Measurements from ENCODE around the gene SIL1. TPM values are rescaled to one million over a fixed set of nuclear protein-coding genes. Genes with fewer than 3 reads are reported as not detected.

The SIL1 gene
- polyA plus RNA-seq, 3 donors = 51.6 to 53.7 (median 53.2) TPM

DNA sequence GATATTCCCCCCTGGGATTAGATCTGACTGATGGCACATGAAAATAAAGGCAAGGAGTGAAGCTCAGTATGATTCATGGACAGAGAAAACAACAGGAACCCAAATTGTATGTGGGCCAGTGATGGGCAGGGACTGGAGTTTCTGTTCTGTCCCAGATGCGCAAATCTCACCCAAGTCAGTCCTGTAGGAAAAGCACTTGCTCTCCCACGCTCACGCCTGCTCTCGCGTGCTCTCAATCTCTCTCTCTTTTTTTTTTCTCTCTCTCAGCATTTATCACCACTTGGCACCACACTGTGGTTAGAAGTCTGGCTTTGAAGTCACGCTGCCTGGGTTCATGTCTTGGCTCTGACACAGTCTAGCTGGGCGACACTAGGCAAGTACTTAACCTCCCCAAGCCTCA lies 216.6 kb downstream of the SIL1 start:
- DNase-seq (ENCODE audit: extremely low read depth in 1 of 11, low read depth in 9 of 11, low spot score in 4 of 11) = no peak

DNA sequence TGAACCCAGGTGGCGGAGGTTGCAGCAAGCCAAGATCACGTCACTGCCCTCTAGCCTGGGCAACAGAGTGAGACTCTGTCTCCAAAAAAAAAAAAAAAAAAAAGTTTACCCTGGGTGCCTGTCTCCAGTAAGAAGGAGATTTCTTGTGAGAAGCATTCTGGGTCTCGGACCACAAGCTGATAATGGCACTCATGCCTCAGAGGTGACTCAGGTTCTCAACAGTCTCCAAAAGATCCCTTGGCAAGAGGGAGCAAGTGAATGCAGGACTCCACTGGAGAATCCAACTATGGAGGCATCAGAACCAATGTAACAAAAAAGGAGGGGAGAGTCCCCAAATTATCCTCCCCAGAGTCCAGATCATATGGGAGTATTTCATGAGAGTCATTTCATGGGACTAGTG lies 217.0 kb downstream of the SIL1 start:
- no peak for DNase-seq (ENCODE audit: extremely low read depth in 1 of 11, low read depth in 9 of 11, low spot score in 4 of 11)

DNA sequence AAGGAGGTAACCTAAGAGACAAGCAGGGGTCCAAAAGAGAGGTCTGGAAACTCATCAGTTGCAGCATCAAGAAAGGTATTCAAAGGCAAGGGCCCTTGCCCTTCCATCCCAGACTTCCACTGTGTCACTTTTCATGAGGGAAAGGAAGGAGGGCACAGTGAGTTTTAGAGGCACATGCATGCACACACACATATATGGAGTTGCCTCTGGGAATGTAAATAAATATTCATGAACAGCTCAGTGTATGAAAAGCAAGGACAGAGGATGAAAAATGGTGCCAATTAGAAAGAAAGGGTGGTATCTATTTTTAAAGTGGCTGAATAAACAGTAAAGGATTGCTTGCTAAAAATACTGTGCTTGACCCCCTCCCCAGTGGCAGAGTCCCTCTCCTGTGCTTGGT lies 217.7 kb downstream of the SIL1 start:
- DNase-seq (ENCODE audit: extremely low read depth in 1 of 11, low read depth in 9 of 11, low spot score in 4 of 11) = no peak

- DNase-seq (ENCODE audit: extremely low read depth in 1 of 11, low read depth in 9 of 11, low spot score in 4 of 11) = no peak
Measured at GRCh38 chr5:138979684-138980280, 218.4 kb downstream of the SIL1 start.

DNA sequence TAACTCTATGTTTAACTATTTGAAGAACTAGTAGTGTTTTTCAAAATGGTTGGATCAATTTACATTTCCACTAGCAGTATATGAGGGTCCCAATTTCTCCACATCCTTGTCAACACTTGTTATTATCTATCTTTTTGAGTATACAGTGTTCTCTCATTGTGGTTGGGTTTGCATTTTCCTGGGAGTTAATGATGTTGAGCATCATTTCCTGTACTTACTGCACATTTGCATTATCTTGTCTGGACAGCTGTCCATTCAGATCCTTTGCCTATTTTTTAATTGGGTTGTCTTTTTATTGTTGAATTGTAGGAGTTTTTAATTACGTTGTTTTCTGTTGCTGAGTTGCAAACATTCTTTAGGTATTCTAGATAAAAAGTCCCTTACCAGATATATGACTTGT lies 219.6 kb downstream of the SIL1 start:
- DNase-seq (ENCODE audit: extremely low read depth in 1 of 11, low read depth in 9 of 11, low spot score in 4 of 11) = no peak

DNA sequence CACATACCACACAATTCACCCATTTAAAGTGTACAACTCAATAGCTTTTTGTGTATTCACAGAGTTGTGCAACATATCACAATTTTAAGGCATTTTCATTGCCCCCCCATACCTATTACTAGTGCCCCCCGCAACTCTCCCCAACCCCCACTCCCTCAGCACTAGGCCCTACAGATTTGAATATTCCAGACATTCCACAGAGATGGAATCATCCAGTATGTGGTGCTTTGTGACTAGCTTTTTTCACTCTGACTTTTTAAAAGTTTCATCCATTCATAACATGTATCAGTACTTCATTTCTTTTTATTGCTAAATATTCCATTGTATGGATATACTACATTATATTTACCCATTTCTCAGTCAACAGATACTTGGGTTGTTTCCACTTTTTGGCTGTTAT lies 220.1 kb downstream of the SIL1 start:
- DNase-seq (ENCODE audit: extremely low read depth in 1 of 11, low read depth in 9 of 11, low spot score in 4 of 11) = no peak

- DNase-seq (ENCODE audit: extremely low read depth in 1 of 11, low read depth in 9 of 11, low spot score in 4 of 11) = no peak
Measured at GRCh38 chr5:138975098-138975847, 222.9 kb downstream of the SIL1 start.

- DNase-seq (ENCODE audit: extremely low read depth in 1 of 11, low read depth in 9 of 11, low spot score in 4 of 11) = peak in 4 of 11 donors; percentile 64 to 79 (median 68)
Measured at GRCh38 chr5:138974227-138975063, 223.7 kb downstream of the SIL1 start.

DNA sequence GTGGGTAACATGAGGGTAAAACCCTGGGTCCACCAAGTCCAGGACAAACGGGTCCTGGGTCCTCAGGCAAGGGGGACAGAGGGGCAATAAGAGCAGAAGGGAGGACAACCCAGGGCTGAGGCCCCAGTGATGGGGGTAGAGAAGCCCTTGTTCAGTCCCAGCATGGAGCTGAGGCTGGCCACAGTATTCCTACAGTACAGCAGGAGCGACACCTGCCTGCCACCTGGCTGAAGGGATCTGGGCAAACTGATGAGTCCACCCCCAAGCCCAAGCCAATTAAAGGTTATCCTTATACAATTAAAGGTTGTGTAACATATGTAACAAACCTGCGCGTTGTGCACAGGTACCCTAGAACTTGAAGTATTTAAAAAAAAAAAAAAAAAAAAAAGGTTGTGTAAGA lies 225.3 kb downstream of the SIL1 start:
- DNase-seq (ENCODE audit: extremely low read depth in 1 of 11, low read depth in 9 of 11, low spot score in 4 of 11) = no peak

DNA sequence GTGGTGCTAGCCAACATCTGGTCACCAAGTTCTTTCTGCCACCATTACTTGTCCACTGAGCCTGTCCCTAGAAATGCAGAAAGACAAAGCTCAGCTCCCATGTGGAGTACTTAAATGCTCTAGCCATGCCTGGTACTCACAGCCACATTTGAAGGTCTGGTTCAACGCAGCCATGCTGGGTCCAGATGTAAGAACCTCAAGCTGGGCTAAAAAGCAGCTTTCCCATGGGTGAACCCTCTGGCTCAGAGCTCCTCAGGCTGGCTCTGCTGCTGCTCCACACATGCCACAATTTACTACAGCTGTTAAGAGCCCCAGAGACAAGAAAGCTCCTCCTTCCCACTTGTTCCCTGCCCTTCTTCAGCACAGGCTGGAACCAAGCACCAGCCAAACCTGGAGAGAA lies 225.9 kb downstream of the SIL1 start:
- no peak for DNase-seq (ENCODE audit: extremely low read depth in 1 of 11, low read depth in 9 of 11, low spot score in 4 of 11)

GRCh38 chr5:138969323-138970002 lies 228.7 kb downstream of the SIL1 start:
- no peak for DNase-seq (ENCODE audit: extremely low read depth in 1 of 11, low read depth in 9 of 11, low spot score in 4 of 11)

GRCh38 chr5:138968601-138969000 lies 229.6 kb downstream of the SIL1 start:
- no peak for DNase-seq (ENCODE audit: extremely low read depth in 1 of 11, low read depth in 9 of 11, low spot score in 4 of 11)

DNA sequence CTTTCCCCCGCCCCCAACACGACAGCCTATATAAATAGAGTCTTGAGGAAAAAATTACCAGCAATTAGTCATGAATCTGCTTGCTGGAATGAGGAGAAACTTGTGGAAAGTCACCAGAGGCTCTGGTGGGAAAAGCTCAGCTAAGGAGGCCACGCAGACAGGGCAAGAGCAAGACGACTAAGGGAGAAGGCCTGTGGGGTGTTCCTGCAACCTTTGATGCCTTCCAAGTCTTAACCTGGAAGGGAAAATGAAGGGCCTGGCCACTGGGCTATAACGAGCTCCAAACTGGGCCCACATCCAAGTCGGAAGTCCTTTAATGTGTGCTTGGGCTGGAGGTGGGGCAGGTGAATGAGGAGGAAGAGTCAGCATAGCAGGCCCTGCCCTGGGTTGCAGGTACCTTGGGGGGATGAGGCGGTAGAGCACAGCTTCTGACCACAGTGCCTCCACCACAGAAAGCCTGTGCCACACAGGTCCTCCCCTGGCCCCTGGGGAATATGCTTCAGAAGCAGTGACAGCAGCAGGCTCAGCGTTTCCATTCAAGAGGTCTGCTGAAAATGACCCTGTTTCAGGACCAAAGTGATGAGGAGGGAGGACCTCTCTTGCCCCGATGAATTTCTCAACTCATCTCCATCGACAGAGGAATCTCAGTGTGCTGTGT lies 230.2 kb downstream of the SIL1 start:
- DNase-seq (ENCODE audit: extremely low read depth in 1 of 11, low read depth in 9 of 11, low spot score in 4 of 11) = no peak

DNA sequence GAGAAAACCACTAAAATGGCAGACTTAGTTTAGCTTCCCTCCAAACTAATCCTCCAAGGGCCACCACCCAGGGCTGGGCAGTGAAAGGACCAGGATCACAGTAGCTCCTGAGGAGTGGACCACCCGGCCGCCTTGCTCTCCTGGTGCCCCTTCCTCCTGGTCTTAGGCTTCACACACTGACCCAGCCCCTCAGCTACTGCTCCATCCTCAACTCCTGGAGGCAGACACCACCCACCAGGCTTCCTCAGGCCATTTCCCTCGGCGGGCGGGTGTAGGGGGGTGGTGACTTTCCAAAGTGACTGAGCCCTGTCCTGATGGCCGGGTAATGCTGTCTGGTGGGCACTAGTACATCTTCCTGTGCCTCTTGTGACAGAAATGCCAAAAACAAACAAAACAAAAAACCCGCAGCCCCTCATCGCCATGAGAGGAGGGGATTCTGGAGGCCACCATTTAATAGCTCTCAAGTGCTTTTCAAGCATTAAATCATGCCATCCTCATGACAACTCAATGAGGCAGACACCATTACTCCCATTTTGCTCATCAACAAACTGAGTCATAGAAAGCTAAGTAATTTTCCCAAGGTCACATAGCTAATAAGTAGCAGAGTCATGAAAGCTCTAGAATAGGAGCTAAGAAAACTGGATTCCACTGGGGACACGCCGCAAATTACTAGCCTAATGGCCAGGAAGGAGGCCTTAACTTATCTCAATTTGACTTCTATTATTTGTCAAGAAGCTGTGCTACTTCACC lies 231.8 kb downstream of the SIL1 start:
- DNase-seq (ENCODE audit: extremely low read depth in 1 of 11, low read depth in 9 of 11, low spot score in 4 of 11) = no peak

GRCh38 chr5:138965626-138966025 lies 232.5 kb downstream of the SIL1 start:
- DNase-seq (ENCODE audit: extremely low read depth in 1 of 11, low read depth in 9 of 11, low spot score in 4 of 11) = no peak

GRCh38 chr5:138964647-138965201 lies 233.4 kb downstream of the SIL1 start:
- DNase-seq (ENCODE audit: extremely low read depth in 1 of 11, low read depth in 9 of 11, low spot score in 4 of 11) = peak in 4 of 11 donors; percentile 62 to 75 (median 71)

DNA sequence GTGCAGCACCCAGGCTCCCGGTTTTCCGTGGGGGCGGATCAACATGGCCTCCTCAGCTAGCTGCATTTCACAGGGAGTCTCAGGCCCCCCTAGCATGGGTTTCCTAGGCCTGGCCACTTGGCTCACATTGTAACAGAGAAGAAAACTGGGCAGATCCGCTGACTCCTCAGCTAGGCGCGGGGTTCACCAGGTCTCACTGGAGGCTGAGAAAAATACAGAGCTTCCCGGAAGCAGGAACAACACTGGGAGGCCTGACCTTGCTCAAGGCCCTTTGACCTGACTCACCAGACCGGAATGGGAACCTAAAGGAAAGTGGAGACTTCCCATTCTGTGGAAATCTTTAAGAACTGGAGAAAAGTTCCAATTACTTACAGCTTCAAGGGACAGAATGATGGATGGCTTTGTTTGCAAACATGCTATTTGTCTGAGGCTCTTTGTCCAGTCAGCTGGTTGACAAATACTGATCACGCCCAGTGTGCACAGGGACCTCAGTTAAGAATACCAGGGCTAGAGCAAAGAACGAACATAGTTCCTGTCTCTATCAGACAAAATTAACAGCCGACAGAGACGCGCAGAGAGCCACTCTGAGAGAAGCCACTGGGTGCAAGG lies 234.3 kb downstream of the SIL1 start:
- no peak for DNase-seq (ENCODE audit: extremely low read depth in 1 of 11, low read depth in 9 of 11, low spot score in 4 of 11)
